Chondrocyte (in vitro differentiated cells): ENCODE results near the gene NDUFA1. TPM values are rescaled to one million over a fixed set of nuclear protein-coding genes. Genes with fewer than 3 reads are reported as not detected.
"Not testable (repeated sequence)": the region's sequence is repeated elsewhere in the genome, so short reads cannot be mapped to it uniquely, and the experiment has no call there.

ENCODE experiments used
- DNase-seq: peaks from one replicate; pipeline ENCODE4 v3.0.0; 2021; ENCODE audit warnings: mixed read lengths, low spot score
- H3K27ac Mint-ChIP-seq: one replicate; pipeline ENCODE4 v1.8.0; 2021; ENCODE audit warnings: mild to moderate bottlenecking, moderate library complexity, mixed read lengths; ENCODE audit not compliant: unreplicated experiment
- H3K27me3 Mint-ChIP-seq: 2 replicates; pipeline ENCODE4 v1.8.0; 2021; ENCODE audit warnings: low read depth, mixed read lengths
- H3K36me3 Mint-ChIP-seq: 2 replicates; pipeline ENCODE4 v1.8.0; 2021; ENCODE audit warnings: low read depth, mixed read lengths
- H3K4me1 Mint-ChIP-seq: 2 replicates; pipeline ENCODE4 v1.8.0; 2021; ENCODE audit warnings: low read depth, mild to moderate bottlenecking, mixed read lengths
- H3K4me3 Mint-ChIP-seq: one replicate; pipeline ENCODE4 v1.8.0; 2021; ENCODE audit warnings: mild to moderate bottlenecking, moderate library complexity, mixed read lengths; ENCODE audit not compliant: unreplicated experiment
- H3K9me3 Mint-ChIP-seq: 2 replicates; pipeline ENCODE4 v1.8.0; 2021; ENCODE audit warnings: low read depth, mixed read lengths
- CTCF ChIP-seq: fragments of 200-600 bp; sonication (generic); IDR thresholded peaks from 2 replicates; pipeline ENCODE4 v1.5.0; 2021; ENCODE audit warnings: antibody characterized with exemption, mild to moderate bottlenecking, moderate library complexity
- total RNA-seq: library from RNA; stranded (reverse); gene quantifications from 3 replicates; pipeline ENCODE4 v1.2.1, GENCODE V29; 2021

The NDUFA1 gene
- total RNA-seq, 1 donor from 2014 or later: 77.5 TPM

DNA sequence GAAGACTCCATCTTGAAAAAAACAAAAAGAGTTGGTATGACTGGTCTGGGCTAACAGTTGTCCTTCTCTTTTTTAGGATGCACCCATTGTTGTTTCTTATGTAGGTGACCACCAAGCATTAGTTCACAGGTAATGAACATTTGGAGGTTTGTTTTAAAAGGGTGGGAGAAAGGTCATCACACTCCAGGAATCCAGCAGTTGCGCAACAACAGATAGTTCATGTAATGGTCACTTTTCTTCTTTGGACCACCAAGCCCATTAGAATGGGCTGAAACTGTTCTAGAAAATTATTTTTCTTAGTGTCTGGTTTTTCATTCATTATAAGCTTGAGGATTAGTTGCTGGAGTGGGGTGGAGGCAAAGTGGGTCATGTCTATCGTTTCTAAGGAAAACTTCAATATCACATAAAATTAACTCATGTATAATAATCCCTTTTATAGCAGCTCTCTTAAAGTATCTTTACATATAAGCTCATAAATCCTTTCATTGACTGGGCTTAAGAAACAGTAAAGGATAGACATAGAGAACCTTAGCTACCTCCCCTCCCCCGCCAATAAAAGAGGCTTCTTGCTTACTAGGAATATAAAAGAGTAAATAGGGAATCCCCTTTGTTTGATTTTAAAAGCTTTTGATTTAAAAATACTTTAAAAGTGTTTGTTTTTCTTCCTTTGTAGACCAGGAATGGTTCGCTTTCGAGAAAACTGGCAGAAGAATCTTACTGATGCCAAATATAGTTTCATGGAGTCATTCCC is 48.4 kb downstream of the NDUFA1 start:
- no peaks in the 10 kb centered on the region for H3K4me1 Mint-ChIP-seq

DNA sequence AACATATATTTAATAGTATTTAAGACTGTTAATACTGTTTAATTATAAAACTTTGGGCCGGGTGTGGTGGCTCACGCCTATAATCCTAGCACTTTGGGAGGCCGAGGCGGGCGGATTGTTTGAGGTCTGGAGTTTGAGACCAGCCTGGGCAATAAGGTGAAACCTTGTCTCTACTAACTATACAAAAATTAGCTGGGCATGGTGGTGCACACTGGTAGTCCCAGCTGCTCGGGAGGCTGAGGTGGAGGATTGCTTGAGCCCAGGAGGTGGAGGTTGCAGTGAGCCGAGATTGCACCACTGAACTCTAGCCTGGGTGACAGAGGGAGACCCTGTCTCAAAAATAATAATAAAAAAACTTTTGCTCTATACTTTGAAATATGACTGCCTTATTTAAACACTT is 50.8 kb downstream of the NDUFA1 start:
- not testable (repeated sequence) for H3K27me3 Mint-ChIP-seq, H3K4me1 Mint-ChIP-seq, H3K4me3 Mint-ChIP-seq, H3K36me3 Mint-ChIP-seq, H3K27ac Mint-ChIP-seq, H3K9me3 Mint-ChIP-seq
- peak; percentile 26 for DNase-seq

More for the DNA sequence above, 48.4 kb downstream of the NDUFA1 start:
- no peak for DNase-seq
- Mint-ChIP-seq H3K4me3 (no peak overlapping the region), H3K27ac (no peak overlapping the region), H3K27me3 (no peaks in the 10 kb centered on the region), H3K9me3 (peaks cover 5% of the 10 kb centered on the region), H3K36me3 (peaks cover 2% of the 10 kb centered on the region)
- no peak for TF ChIP-seq CTCF

Other genes starting within 250 kb of the NDUFA1 start
- gene SEPTIN6, start 178.7 kb upstream of the NDUFA1 start, total RNA-seq: 29.0 to 32.5 TPM (median 29.1 TPM) in 3 replicates
- gene SOWAHD, start 113.2 kb upstream of the NDUFA1 start, total RNA-seq: 0.23 to 0.40 TPM in 2 of 3 replicates, not detected in the other
- gene RPL39, start 80.2 kb upstream of the NDUFA1 start, total RNA-seq: 1,187 to 1,330 TPM (median 1,209 TPM) in 3 replicates
- 6.3 to 7.8 TPM (median 7.2 TPM) in 3 replicates for gene UPF3B, start 18.9 kb upstream of the NDUFA1 start, total RNA-seq
- 12.7 to 17.4 TPM (median 14.8 TPM) in 3 replicates for gene RNF113A, start 99 bp upstream of the NDUFA1 start, total RNA-seq
- not detected in 3 replicates for gene AKAP14, start 24.1 kb downstream of the NDUFA1 start, total RNA-seq
- gene NKAP, start 71.9 kb downstream of the NDUFA1 start, total RNA-seq: 6.4 to 9.8 TPM (median 6.7 TPM) in 3 replicates
- not detected in 3 replicates for gene RHOXF2B, start 205.9 kb downstream of the NDUFA1 start, total RNA-seq
- gene RHOXF1, start 244.1 kb downstream of the NDUFA1 start, total RNA-seq: not detected in 3 replicates